Panc1 (cell line): ENCODE data around the gene MVD.

Source experiments
- SIN3A ChIP-seq: IDR thresholded peaks from 2 replicates; pipeline ENCODE4 v1.6.1; 2012; ENCODE audit warnings: low read depth, mild to moderate bottlenecking, low read length, moderate library complexity, borderline replicate concordance; ENCODE audit not compliant: insufficient read depth
- TCF7L2 ChIP-seq: IDR thresholded peaks from 2 replicates; pipeline ENCODE4 v1.6.1; 2011; ENCODE audit warnings: mild to moderate bottlenecking, low read depth, low read length, inconsistent platforms
- TF ChIP-seq, protein P1 (sequence below): fragments of 450-650 bp; IDR thresholded peaks from 2 replicates; pipeline ENCODE4 v1.5.1; 2017; ENCODE audit warnings: mild to moderate bottlenecking

DNA sequence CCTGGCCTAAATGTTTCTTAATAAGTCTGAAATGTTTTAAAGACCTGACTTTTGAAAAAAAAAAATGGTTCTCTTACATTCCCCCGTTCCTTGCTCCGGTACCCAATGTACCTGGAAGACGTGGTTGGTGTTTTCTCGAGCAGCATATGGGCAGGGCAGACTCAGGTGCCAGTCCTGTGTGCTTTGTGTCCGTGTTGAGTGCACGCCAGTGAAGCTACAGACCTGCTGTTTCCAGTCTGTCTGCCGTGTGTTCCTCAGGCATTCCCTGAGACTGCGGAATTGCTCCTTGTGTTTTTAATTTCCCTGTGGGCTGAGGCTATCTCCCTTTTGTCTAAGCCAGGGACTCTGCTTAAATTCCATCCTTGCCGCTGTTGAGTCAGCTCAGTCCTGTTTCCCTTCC is 36.2 kb downstream of the MVD start:
- TF ChIP-seq, protein P1, sequence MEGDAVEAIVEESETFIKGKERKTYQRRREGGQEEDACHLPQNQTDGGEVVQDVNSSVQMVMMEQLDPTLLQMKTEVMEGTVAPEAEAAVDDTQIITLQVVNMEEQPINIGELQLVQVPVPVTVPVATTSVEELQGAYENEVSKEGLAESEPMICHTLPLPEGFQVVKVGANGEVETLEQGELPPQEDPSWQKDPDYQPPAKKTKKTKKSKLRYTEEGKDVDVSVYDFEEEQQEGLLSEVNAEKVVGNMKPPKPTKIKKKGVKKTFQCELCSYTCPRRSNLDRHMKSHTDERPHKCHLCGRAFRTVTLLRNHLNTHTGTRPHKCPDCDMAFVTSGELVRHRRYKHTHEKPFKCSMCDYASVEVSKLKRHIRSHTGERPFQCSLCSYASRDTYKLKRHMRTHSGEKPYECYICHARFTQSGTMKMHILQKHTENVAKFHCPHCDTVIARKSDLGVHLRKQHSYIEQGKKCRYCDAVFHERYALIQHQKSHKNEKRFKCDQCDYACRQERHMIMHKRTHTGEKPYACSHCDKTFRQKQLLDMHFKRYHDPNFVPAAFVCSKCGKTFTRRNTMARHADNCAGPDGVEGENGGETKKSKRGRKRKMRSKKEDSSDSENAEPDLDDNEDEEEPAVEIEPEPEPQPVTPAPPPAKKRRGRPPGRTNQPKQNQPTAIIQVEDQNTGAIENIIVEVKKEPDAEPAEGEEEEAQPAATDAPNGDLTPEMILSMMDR: no peak
- TF ChIP-seq SIN3A (no peak), TCF7L2 (no peak)
